ENCODE results near the gene HLA-DOB. TPM values are rescaled to one million over a fixed set of nuclear protein-coding genes. Genes with fewer than 3 reads are reported as not detected.
"Not testable (repeated sequence)": the region's sequence is repeated elsewhere in the genome, so short reads cannot be mapped to it uniquely, and the experiment has no call there.

The HLA-DOB gene
- total RNA-seq, 1 experiment from 2014 or later = 0.64 TPM

DNA sequence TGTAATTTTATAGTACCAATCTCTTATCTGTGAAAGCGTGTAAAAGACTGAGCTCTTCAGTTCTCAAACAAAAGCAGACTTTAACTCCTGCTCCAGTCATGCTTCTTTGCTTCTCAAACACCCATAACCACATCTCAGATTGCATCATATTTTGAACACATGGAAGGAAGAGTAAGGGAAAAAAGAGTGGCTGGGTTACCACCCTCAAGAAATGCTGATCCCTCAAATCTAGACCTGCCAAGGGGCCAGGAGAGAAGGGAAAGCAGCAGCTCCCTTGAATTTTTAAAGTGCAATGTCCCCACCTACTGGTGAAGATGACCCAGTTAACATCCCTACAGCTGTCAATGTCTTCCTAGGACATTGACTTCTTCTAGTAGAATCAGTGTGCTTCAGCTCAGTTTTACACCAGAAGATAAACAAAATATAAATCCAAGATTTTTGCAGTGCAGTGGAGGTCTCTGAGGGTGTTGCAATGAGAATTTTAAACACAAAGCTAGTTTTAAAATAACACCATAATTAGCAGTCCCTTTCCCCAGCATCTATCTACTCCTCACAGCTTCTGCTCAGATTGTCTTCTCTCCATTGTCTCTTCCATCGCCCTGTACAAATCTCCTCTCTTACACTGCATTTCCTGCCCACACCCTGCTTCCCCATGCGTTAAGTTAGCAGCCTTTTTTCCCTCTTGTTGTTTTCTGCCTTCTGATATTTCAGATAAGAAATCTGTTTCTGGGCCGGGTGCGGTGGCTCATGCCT, 30.8 kb downstream of the HLA-DOB start:
- ATAC-seq (peak; percentile 99), DNase-seq (ENCODE audit: low read depth, low spot score) (peak; percentile 64)
- RAD21 ChIA-PET (ENCODE audit: low non-redundant PET in 1 of 2, low total read pairs in 2 of 2, uncharacterized antibody in 2 of 2, unreplicated experiment in 2 of 2) = interaction anchor here (0.8 to 2.1 kb wide), 7 partner anchors 82 to 373 kb away, joined by 3 to 10 read pairs (median 3); no protein-coding TSS in a partner anchor
- Histone ChIP-seq H2AFZ (ENCODE audit: low read depth, low read length, poor library complexity, severe bottlenecking) (peak overlapping the region; percentile 76), H3K27me3 (ENCODE audit: insufficient read depth, low read length) (no peaks in the 10 kb centered on the region), H3K4me2 (ENCODE audit: low read length) (no peak overlapping the region), H3K9ac (ENCODE audit: low read length) (no peak overlapping the region), H3K79me2 (ENCODE audit: insufficient read depth, low read length) (no peaks in the 10 kb centered on the region), H3K36me3 (ENCODE audit: control insufficient read depth in 1 of 2, insufficient read depth in 2 of 2, low read length in 2 of 2) (no peaks in the 10 kb centered on the region), H3K4me1 (ENCODE audit: control insufficient read depth in 1 of 2, insufficient read depth in 2 of 2, low read length in 2 of 2) (peaks cover 0 to 8% of the 10 kb centered on the region in 2 experiments; a peak in 2 of 4 replicates), H3K27ac (ENCODE audit: low read depth, low read length) (no peak overlapping the region), H4K20me1 (ENCODE audit: insufficient read depth) (no peaks in the 10 kb centered on the region), H3K4me3 (replicated peaks in 1 of 2; ENCODE audit: low read depth in 1 of 2, low read length in 2 of 2) (no peak overlapping the region), H3K9me3 (ENCODE audit: control insufficient read depth in 1 of 2, insufficient read depth in 1 of 2, low read depth in 1 of 2, low read length in 2 of 2) (no peaks in the 10 kb centered on the region), H3K9me2 (ENCODE audit: insufficient read depth) (no peaks in the 10 kb centered on the region)
- BruUV-seq (replicated peaks) = no TSS peak
- TF ChIP-seq RAD21 (IDR thresholded peaks at IDR 0.05; ENCODE audit: low read depth) (peak; percentile 87), CEBPB (IDR thresholded peaks at IDR 0.05; ENCODE audit: low read depth) (no peak)
- TF ChIP-seq, protein P1, sequence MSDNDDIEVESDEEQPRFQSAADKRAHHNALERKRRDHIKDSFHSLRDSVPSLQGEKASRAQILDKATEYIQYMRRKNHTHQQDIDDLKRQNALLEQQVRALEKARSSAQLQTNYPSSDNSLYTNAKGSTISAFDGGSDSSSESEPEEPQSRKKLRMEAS (IDR thresholded peaks at IDR 0.05) = 0 out of 2 replicates have a peak, but pooled peaks have one; percentile 16
- TF ChIP-seq, protein P2, sequence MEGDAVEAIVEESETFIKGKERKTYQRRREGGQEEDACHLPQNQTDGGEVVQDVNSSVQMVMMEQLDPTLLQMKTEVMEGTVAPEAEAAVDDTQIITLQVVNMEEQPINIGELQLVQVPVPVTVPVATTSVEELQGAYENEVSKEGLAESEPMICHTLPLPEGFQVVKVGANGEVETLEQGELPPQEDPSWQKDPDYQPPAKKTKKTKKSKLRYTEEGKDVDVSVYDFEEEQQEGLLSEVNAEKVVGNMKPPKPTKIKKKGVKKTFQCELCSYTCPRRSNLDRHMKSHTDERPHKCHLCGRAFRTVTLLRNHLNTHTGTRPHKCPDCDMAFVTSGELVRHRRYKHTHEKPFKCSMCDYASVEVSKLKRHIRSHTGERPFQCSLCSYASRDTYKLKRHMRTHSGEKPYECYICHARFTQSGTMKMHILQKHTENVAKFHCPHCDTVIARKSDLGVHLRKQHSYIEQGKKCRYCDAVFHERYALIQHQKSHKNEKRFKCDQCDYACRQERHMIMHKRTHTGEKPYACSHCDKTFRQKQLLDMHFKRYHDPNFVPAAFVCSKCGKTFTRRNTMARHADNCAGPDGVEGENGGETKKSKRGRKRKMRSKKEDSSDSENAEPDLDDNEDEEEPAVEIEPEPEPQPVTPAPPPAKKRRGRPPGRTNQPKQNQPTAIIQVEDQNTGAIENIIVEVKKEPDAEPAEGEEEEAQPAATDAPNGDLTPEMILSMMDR (IDR thresholded peaks at IDR 0.05 in 2 of 3, conservative IDR thresholded peaks at IDR 0.05 in 1 of 3; ENCODE audit: borderline replicate concordance in 1 of 3, insufficient read depth in 1 of 3, low read depth in 2 of 3, low read length in 2 of 3) = peak; percentile 65 to 72 (median 69)
- POLR2A ChIA-PET = interaction anchor here (1.1 kb wide), 1 partner anchor 86 kb away, joined by 3 read pairs; no protein-coding TSS in a partner anchor
- intact Hi-C loops (cut with micrococcal nuclease) = loop anchor here (1.0 kb wide), 2 partner anchors 354 to 371 kb away; no protein-coding TSS in a partner anchor
- CTCF ChIA-PET = interaction anchor here (0.8 to 3.0 kb wide), 29 partner anchors 8 to 541 kb away, joined by 3 to 34 read pairs (median 5); partner anchors contain the start of genes HLA-DMA and TAP2

DNA sequence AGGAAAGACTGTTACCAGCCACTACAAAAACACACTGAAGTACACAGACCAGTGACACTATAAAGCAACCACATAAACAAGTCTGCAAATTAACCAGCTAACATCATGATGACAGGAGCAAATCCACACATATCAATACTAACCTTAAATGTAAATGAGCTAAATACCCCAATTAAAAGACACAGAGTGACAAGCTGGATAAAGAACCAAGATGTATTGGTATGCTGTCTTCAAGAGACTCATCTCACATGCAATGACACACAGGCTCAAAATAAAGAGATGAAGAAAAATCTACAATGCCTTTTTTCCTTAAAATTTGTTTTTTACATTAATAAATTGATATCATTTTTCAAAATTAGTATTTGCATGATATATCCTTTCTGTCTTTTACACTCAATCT, 33.9 kb downstream of the HLA-DOB start:
- intact Hi-C loops (cut with micrococcal nuclease); ATAC-seq; POLR2A ChIA-PET; H3K27ac ChIP-seq (ENCODE audit: low read depth, low read length); H3K4me3 ChIP-seq (replicated peaks in 1 of 2; ENCODE audit: low read depth in 1 of 2, low read length in 2 of 2); H2AFZ ChIP-seq (ENCODE audit: low read depth, low read length, poor library complexity, severe bottlenecking); H3K27me3 ChIP-seq (ENCODE audit: insufficient read depth, low read length); H3K9me2 ChIP-seq (ENCODE audit: insufficient read depth); H4K20me1 ChIP-seq (ENCODE audit: insufficient read depth); RAD21 ChIA-PET (ENCODE audit: low non-redundant PET in 1 of 2, low total read pairs in 2 of 2, uncharacterized antibody in 2 of 2, unreplicated experiment in 2 of 2); H3K9ac ChIP-seq (ENCODE audit: low read length); H3K79me2 ChIP-seq (ENCODE audit: insufficient read depth, low read length); DNase-seq (ENCODE audit: low read depth, low spot score); H3K9me3 ChIP-seq (ENCODE audit: control insufficient read depth in 1 of 2, insufficient read depth in 1 of 2, low read depth in 1 of 2, low read length in 2 of 2); H3K4me1 ChIP-seq (ENCODE audit: control insufficient read depth in 1 of 2, insufficient read depth in 2 of 2, low read length in 2 of 2); H3K4me2 ChIP-seq (ENCODE audit: low read length); BruUV-seq (replicated peaks); H3K36me3 ChIP-seq (ENCODE audit: control insufficient read depth in 1 of 2, insufficient read depth in 2 of 2, low read length in 2 of 2): not testable (repeated sequence)
- CTCF ChIA-PET = interaction anchor here (1.1 kb wide), 1 partner anchor 17 kb away, joined by 3 read pairs; no protein-coding TSS in a partner anchor
